ENCODE results near the gene TENT5A.

GRCh38 chr6:81763968-81764367 is 11.5 kb upstream of the TENT5A start:
- TF ChIP-seq POLR2AphosphoS5 (IDR thresholded peaks at IDR 0.05; ENCODE audit: borderline replicate concordance, low read depth, low read length): no peak
- no peak for TF ChIP-seq EZH2 (IDR thresholded peaks at IDR 0.05)
- no peak for TF ChIP-seq FOXP2 (optimal IDR thresholded peaks at IDR 0.05; ENCODE audit: control extremely low read depth, extremely low read length, insufficient read depth)

Measured in SK-N-MC (cell line).